Tibial artery (tissue), 4 donors: Measurements from ENCODE around the gene ADARB2.
"Not testable (repeated sequence)": the region's sequence is repeated elsewhere in the genome, so short reads cannot be mapped to it uniquely, and the experiment has no call there.

Experiments
- DNase-seq, 2 donors: peaks; one replicate each; pipeline ENCODE4 v3.0.0-alpha.2; 2019
- H3K27ac ChIP-seq, 2 donors: fragments of 200-600 bp; sonication (generic) in 1 of 2; 1 replicate in 1 of 2; 2 replicates in 1 of 2; pipeline ENCODE4 v1.5.1; 2018 to 2019; ENCODE audit warnings: mild to moderate bottlenecking in 1 of 2
- H3K27me3 ChIP-seq, 2 donors: fragments of 200-600 bp; sonication (generic) in 1 of 2; one replicate each; pipeline versions ENCODE4 v1.5.1 to v1.6.0; 2016 to 2019
- H3K36me3 ChIP-seq, 3 donors: fragments of 200-600 bp; sonication (generic) in 2 of 3; one replicate each; pipeline ENCODE4 v1.5.1; 2016 to 2019; ENCODE audit warnings: mild to moderate bottlenecking in 2 of 3
- H3K4me1 ChIP-seq, 4 donors: fragments of 200-600 bp; sonication (generic) in 2 of 4; 1 replicate in 3 of 4; 2 replicates in 1 of 4; pipeline ENCODE4 v1.5.1; 2016 to 2019
- H3K4me3 ChIP-seq, 2 donors: fragments of 200-600 bp; sonication (generic) in 1 of 2; 1 replicate in 1 of 2; 2 replicates in 1 of 2; pipeline ENCODE4 v1.5.1; 2018 to 2019; ENCODE audit warnings: mild to moderate bottlenecking in 2 of 2
- H3K9me3 ChIP-seq, 3 donors: fragments of 200-600 bp; sonication (generic) in 1 of 3; one replicate each; pipeline ENCODE4 v1.5.1; 2016 to 2019
- CTCF ChIP-seq, 2 experiments: fragments of 200-600 bp in 1 of 2; fragments of 450-650 bp in 1 of 2; IDR thresholded peaks; one replicate each; pipeline ENCODE4 v1.5.1; 2017 to 2019; ENCODE audit warnings: antibody characterized with exemption in 2 of 2, mild to moderate bottlenecking in 1 of 2, moderate library complexity in 1 of 2
- intact Hi-C: fragments of 100-400 bp; cut with DNase I; formaldehyde crosslinking; loops from one replicate; pipeline ENCODE4 v1.15.0; 2023; ENCODE audit warnings: low total_unique reads

The ADARB2 gene

GRCh38 chr10:1359626-1359955 is 377.7 kb downstream of the ADARB2 start:
- no peak for DNase-seq
- intact Hi-C loops: no loop called here
- H3K27ac ChIP-seq: no peak overlapping the region

GRCh38 chr10:1358860-1359625 is 378.3 kb downstream of the ADARB2 start:
- H3K4me1 ChIP-seq: peaks cover 0 to 11% (median 1%) of the 10 kb centered on the region in 4 donors
- intact Hi-C loops: no loop called here
- peaks cover 0 to 3% of the 10 kb centered on the region in 2 donors for H3K27me3 ChIP-seq
- no peak overlapping the region for H3K4me3 ChIP-seq
- no peak overlapping the region for H3K27ac ChIP-seq
- H3K9me3 ChIP-seq: no peaks in the 10 kb centered on the region
- no peak for DNase-seq
- no peak for TF ChIP-seq CTCF (IDR thresholded peaks at IDR 0.05)
- no peaks in the 10 kb centered on the region for H3K36me3 ChIP-seq

More at GRCh38 chr10:1359626-1359955, 377.7 kb downstream of the ADARB2 start:
- Histone ChIP-seq H3K4me3 (no peak overlapping the region), H3K36me3 (no peaks in the 10 kb centered on the region), H3K9me3 (no peaks in the 10 kb centered on the region), H3K27me3 (peaks cover 0 to 3% of the 10 kb centered on the region in 2 donors), H3K4me1 (peaks cover 0 to 11% (median 1%) of the 10 kb centered on the region in 4 donors)
- TF ChIP-seq CTCF (IDR thresholded peaks at IDR 0.05): no peak

- Histone ChIP-seq H3K4me3 (no peak overlapping the region), H3K9me3 (no peaks in the 10 kb centered on the region), H3K27me3 (peaks cover 0 to 3% of the 10 kb centered on the region in 2 donors), H3K27ac (no peak overlapping the region), H3K36me3 (no peaks in the 10 kb centered on the region), H3K4me1 (peaks cover 0 to 11% (median 1%) of the 10 kb centered on the region in 4 donors)
- intact Hi-C loops: no loop called here
- DNase-seq: no peak
- TF ChIP-seq CTCF (IDR thresholded peaks at IDR 0.05): no peak
These were observed 379.2 kb downstream of the ADARB2 start for GRCh38 chr10:1358147-1358546.

GRCh38 chr10:1356349-1356748 is 381.0 kb downstream of the ADARB2 start:
- intact Hi-C loops: no loop called here
- H3K4me1 ChIP-seq: peaks cover 0 to 11% (median 1%) of the 10 kb centered on the region in 4 donors
- no peak overlapping the region for H3K27ac ChIP-seq
- H3K9me3 ChIP-seq: no peaks in the 10 kb centered on the region
- TF ChIP-seq CTCF (IDR thresholded peaks at IDR 0.05): no peak
- H3K36me3 ChIP-seq: no peaks in the 10 kb centered on the region
- peaks cover 0 to 3% of the 10 kb centered on the region in 2 donors for H3K27me3 ChIP-seq
- no peak for DNase-seq
- H3K4me3 ChIP-seq: no peak overlapping the region

GRCh38 chr10:1354809-1355710 is 382.3 kb downstream of the ADARB2 start:
- intact Hi-C loops: no loop called here
- H3K9me3 ChIP-seq: no peaks in the 10 kb centered on the region
- DNase-seq: no peak
- H3K36me3 ChIP-seq: no peaks in the 10 kb centered on the region
- TF ChIP-seq CTCF (IDR thresholded peaks at IDR 0.05): no peak
- H3K4me1 ChIP-seq: no peaks in the 10 kb centered on the region
- H3K4me3 ChIP-seq: no peak overlapping the region
- H3K27me3 ChIP-seq: peaks cover 0 to 3% of the 10 kb centered on the region in 2 donors
- H3K27ac ChIP-seq: no peak overlapping the region

- H3K4me1 ChIP-seq, intact Hi-C loops, H3K4me3 ChIP-seq, H3K27me3 ChIP-seq, H3K9me3 ChIP-seq, H3K27ac ChIP-seq, H3K36me3 ChIP-seq, DNase-seq: not testable (repeated sequence)
These were observed 385.0 kb downstream of the ADARB2 start for GRCh38 chr10:1352296-1352695.
